Mesodermal cell (in vitro differentiated cells): ENCODE data around the gene RPS21.

ENCODE experiments used
- H3K27ac ChIP-seq: 2 replicates; pipeline ENCODE4 v1.7.0; 2013; ENCODE audit warnings: mild to moderate bottlenecking, low read depth, low read length, moderate library complexity; ENCODE audit not compliant: severe bottlenecking
- H3K36me3 ChIP-seq: 2 replicates; pipeline ENCODE4 v1.7.1; 2013; ENCODE audit warnings: mild to moderate bottlenecking, low read length, moderate library complexity; ENCODE audit not compliant: control insufficient read depth, insufficient read depth
- H3K4me1 ChIP-seq: one replicate; pipeline ENCODE4 v1.7.1; 2013; ENCODE audit warnings: mild to moderate bottlenecking, low read length; ENCODE audit not compliant: insufficient read depth, control insufficient read depth, poor library complexity, severe bottlenecking
- H3K4me3 ChIP-seq: 2 replicates; pipeline ENCODE4 v1.7.0; 2013; ENCODE audit warnings: low read length, control low read depth, mild to moderate bottlenecking; ENCODE audit not compliant: insufficient read depth, poor library complexity, severe bottlenecking; ENCODE audit errors: extremely low read depth
- H3K9me3 ChIP-seq: 2 replicates; pipeline ENCODE4 v1.7.1; 2013; ENCODE audit warnings: mild to moderate bottlenecking, low read length, moderate library complexity; ENCODE audit not compliant: control insufficient read depth
- WGBS, 2 experiments: methylation state at CpG; one replicate each; pipeline ENCODE4 v1.1.5; 2013; ENCODE audit warnings: missing lambda C conversion rate in 2 of 2; ENCODE audit not compliant: insufficient coverage in 2 of 2; 5-methylcytosine and 5-hydroxymethylcytosine counted together

The RPS21 gene

DNA sequence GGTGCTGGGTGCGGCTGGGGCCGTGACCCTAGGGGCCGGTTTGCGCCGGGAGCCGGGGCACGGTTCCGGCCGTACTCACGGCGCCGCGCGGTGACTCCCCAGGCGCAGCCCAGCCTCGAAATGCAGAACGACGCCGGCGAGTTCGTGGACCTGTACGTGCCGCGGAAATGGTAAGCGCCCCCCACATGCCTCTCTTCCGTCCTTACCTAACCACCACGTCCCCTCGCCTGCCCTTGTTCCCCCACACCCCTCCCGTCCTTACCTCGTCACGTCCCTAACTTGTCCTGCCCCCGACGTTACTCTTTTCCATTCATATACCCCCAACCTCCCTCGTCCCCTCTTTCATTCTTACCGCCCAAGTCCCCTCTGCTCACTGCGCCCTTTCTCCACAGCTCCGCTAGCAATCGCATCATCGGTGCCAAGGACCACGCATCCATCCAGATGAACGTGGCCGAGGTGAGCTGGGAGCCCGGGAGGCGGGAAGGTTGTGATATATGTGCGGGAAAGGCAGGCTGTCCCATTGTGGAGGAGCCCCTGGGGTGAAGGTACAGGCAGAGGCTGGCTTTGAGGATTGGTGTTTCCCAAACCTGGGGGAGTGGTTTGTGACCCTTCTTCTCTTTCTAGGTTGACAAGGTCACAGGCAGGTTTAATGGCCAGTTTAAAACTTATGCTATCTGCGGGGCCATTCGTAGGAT lies 463 bp downstream of the RPS21 start:
- no peaks in the 10 kb centered on the region for H3K9me3 ChIP-seq
- H3K36me3 ChIP-seq: peaks cover 55% of the 10 kb centered on the region
- peaks cover 14% of the 10 kb centered on the region for H3K4me1 ChIP-seq
- H3K27ac ChIP-seq: peak overlapping the region; percentile 18
- peak overlapping the region; percentile 99 for H3K4me3 ChIP-seq
- WGBS, 2 experiments: 4 to 6% methylated on average over 30 to 36 of the region's 47 CpGs

DNA sequence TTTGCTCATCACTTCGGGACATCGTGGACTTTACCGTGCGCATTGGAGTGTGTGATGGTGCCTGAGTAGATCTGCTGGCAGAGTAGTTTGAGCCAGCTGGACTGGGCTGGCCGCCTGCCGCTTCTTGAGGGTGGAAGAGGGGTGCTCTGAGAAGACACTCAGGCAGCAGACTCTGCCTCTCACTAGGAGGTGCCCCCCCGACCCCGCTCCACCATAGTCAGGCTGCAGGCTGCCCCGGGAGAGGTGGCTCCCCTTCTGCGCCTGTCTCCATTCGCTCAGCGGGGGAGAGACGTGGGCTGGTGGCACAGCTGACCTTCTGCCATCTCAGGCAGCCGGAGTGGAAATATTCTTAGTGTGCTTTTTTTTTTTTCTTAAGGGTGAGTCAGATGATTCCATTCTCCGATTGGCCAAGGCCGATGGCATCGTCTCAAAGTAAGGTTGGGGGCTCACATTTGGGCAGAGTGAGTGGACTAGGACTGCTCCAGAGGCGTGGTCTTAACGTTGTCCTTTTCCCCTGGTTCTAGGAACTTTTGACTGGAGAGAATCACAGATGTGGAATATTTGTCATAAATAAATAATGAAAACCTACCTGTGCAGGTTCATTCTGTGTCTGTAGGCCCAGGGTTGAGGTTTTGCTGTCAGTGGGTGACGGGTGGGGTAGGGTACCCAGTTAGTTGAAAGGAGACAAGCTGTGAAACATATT lies 1.2 kb downstream of the RPS21 start:
- Histone ChIP-seq H3K4me1 (peaks cover 14% of the 10 kb centered on the region), H3K4me3 (peak overlapping the region; percentile 99), H3K9me3 (no peaks in the 10 kb centered on the region), H3K27ac (no peak overlapping the region), H3K36me3 (peaks cover 55% of the 10 kb centered on the region)
- WGBS, 2 experiments: 81 to 85% methylated on average over 15 to 17 of the region's 20 CpGs

DNA sequence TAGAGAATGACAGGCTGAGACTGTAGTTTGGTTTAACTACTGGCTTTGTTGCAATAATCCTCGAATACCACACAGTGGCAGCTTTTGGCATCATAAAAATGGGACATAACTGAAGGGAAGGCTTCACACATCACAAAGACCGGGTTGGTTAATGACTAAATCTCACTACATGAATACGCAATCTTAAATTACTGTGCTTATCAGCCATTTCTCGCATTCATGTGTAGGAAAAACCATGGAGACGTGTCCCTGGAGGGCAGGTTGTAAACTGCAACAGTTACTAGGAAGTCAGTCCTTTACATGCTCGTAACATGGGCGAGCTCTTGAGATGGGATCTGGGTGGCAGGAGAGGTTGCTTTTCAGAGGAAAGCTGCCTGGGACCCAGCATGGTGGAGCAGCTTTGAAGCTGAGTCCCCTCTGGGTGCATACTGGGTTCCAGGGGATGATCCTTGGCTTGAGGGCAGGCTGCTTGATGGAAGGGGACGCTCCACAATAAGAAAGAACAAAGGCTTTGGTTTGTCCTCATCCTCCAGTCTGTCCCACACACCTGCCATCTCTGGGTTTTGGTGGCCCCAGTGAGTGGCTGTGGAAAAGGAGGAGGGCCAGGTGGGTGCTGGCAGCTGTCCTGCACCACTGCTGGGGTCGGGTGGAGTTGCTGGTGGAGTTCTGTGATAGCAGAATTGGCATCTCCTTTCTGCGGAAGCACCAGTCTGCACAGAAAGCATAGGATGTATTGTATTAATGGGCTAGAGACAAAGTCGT lies 2.1 kb downstream of the RPS21 start:
- peak overlapping the region; percentile 99 for H3K4me3 ChIP-seq
- H3K36me3 ChIP-seq: peaks cover 55% of the 10 kb centered on the region
- H3K4me1 ChIP-seq: peaks cover 14% of the 10 kb centered on the region
- H3K27ac ChIP-seq: no peak overlapping the region
- H3K9me3 ChIP-seq: no peaks in the 10 kb centered on the region
- WGBS, 2 experiments: 96 to 99% methylated on average over 10 of the region's 11 CpGs

DNA sequence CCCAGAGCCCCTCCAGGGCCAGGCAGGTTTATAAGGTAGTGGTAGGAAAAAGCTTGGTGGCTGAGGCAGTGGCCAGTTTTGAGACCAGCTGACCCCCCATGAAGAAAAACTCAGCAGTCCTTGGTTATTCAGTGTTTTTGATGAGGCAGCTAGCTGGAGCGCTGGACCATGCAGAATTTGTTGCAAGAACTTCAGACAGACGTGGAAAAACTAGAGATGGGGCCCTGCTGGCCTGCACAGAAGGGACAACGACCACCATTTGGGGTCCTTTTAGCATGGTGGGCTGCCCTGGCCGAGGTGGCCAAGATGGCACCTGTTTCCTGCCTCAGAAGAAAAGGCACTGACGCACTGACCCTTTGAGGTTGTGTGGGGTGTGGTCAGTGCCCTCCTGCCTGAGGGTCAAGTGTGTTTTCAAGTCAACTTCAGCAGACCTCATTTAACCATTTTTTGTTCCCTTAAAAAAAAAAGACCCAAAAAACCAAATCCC lies 2.7 kb downstream of the RPS21 start:
- Histone ChIP-seq H3K27ac (no peak overlapping the region), H3K36me3 (peaks cover 51% of the 10 kb centered on the region), H3K4me1 (peaks cover 14% of the 10 kb centered on the region), H3K9me3 (no peaks in the 10 kb centered on the region), H3K4me3 (no peak overlapping the region)
- 96 to 100% methylated on average over 4 of the region's 5 CpGs for WGBS, 2 experiments

DNA sequence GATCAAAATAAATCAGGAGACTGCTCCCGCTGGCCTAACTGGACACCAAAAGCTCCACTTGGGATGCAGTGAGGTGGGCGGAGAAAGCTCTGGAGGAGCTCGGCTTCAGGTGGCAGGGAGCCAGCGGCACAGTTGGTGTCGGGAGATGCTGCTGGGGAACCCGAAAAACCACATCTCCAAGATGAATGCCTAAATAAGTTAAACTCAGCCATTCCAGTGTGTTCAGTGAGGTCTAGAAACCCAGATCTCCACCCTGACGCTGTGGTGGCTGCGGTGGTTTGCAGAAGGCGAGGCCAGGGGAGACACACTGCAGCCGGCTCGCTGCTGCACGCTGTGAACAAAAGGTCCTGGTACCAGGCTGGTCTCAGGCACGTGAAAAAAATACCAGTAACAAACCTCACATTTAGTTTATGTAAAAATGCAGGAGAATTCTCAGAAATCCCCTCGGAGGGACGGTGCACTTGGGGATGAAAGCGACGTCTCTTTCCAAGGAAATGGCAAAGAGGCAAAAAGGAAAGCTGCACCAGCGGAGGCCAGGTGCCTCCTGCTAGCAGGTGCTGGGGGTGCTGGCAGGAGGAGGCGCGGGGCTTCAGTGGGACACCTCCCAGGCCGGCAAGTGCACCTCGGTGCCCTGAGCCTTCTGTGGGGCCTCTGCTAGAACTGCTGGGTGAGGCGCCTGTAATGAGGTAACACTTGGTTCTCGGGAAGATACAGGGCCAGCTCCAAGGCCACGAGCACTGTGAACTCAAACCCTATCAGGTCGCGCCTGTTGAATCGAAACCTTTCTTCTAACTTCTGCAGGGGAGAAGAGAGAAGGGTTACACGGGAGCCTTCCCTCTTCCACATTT lies 3.6 kb downstream of the RPS21 start:
- 94% methylated on average over 20 to 27 of the region's 29 CpGs for WGBS, 2 experiments
- peaks cover 43% of the 10 kb centered on the region for H3K36me3 ChIP-seq

DNA sequence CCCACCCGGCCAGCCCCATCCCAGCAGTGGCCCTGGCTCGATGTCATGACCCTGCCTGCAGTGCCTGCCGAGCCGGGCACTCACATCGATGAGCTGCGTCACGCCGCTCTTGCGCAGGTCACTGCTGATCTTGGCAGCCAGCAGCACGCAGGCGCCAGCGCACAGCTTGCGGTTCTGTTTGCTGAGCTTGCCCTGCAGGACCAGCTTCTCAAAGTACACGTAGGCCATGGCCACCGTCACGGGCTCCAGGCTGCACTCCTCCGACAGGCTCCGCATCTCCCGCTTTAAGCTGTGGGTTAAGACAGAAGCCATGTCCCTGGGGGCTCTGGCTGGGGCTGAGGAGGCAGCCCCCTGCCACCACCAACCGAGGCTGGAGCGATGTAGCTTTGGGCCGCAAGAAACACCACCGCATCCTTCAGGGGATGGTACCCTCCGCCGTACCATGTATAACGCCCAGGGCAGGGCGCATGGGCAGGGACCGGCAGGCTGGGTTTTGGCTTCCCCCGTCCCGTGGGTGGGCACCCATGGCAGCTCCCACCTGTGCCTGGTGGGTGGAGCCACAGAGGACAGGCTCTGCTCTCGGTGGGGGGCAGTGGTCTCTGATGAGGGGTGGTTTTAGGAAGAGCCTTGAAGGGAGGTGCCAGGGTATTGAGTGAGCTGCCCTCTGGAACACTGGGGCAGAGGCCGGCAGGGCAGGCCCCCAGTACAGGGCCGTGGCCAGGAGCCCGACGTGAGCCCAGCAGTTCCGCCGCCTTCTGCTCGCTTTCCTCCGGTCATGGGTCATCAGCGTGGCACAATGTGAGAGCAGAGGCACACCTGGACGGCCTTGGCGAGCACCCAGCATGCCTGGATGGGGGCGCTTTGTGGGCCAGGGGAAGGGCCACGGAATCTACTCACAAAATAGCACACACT lies 4.5 kb downstream of the RPS21 start:
- Histone ChIP-seq H3K27ac (no peak overlapping the region), H3K4me1 (peaks cover 10% of the 10 kb centered on the region), H3K4me3 (no peak overlapping the region), H3K9me3 (no peaks in the 10 kb centered on the region), H3K36me3 (peaks cover 43% of the 10 kb centered on the region)
- 95% methylated on average over 43 to 44 of the region's 44 CpGs for WGBS, 2 experiments

More for the DNA sequence above, 3.6 kb downstream of the RPS21 start:
- no peaks in the 10 kb centered on the region for H3K9me3 ChIP-seq
- H3K4me1 ChIP-seq: peaks cover 10% of the 10 kb centered on the region
- H3K4me3 ChIP-seq: no peak overlapping the region
- H3K27ac ChIP-seq: no peak overlapping the region

DNA sequence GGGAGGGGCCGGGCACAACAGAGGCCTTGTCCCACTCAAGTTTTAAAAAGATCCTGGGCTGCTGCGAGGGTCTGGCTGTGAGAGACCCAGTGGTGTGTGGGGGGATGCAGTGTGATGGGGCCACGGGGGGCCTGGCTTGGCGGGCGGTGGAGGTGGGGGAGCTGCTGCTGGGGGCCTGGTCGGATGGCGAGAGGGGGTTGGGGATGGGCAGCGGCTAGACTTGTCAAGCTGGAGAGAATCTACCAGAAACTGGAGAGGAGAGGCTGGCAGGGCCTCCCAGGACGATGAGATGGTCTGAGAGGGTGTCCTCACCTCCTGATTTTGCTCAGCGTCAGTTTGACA lies 5.1 kb downstream of the RPS21 start:
- Histone ChIP-seq H3K9me3 (no peaks in the 10 kb centered on the region), H3K4me3 (no peak overlapping the region), H3K36me3 (peaks cover 43% of the 10 kb centered on the region), H3K4me1 (peaks cover 10% of the 10 kb centered on the region), H3K27ac (no peak overlapping the region)
- 91 to 97% methylated on average over 4 to 10 of the region's 10 CpGs for WGBS, 2 experiments

DNA sequence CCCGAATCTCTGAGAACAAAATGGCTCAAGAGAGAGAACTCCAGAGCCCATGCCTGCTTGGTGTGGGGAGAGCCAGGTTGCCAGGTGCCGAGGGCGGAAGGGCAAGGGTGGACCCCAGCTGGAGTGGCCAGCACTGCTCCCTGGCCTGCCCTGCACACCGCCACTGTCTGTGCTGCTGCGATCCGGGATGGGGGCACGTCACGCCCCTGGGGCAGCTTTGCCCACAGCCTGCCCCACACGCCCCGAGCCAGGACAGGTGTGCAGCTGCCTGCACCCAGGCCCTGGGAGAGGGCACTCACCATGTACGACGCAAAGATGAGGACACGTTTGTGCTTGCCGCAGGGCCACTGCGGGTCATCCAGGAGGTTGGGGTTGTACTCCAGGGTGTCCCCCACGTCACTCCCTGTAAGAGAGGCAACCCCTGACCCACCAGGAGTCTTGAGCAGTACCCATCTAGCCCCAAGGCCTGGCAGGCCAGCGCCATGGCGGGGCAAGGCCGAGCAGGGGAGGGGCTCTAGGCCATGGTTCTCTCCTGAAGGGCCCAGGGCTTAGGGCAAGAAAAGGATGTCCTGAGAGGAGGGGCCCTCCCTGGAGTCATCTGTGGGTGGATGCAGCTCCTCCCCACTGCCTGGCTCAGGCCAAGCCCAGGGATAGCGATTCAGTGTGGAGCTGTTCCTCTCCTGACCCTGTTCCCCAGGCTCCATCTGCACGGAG lies 5.9 kb downstream of the RPS21 start:
- Histone ChIP-seq H3K27ac (no peak overlapping the region), H3K4me1 (peaks cover 9% of the 10 kb centered on the region), H3K9me3 (no peaks in the 10 kb centered on the region), H3K36me3 (peaks cover 39% of the 10 kb centered on the region), H3K4me3 (no peak overlapping the region)
- WGBS, 2 experiments: 90 to 97% methylated on average over 17 to 20 of the region's 21 CpGs

DNA sequence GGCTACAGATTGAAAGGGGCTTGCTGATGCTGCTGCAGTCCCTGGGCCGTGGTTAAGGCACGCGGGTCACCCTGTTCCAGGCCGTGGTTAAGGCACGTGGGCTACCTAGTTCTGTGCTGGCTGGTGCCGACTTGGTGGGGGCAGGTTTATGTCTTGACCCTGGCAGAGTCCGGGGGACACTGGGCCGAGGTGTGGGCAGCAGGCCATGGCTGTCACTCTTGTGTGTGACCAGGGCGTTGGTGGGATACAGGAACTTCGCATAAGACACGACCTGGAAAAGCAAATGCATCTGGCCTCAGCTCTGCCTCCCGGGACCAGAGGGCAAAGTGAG lies 6.4 kb downstream of the RPS21 start:
- Histone ChIP-seq H3K9me3 (no peaks in the 10 kb centered on the region), H3K4me3 (no peak overlapping the region), H3K4me1 (peaks cover 4% of the 10 kb centered on the region), H3K36me3 (peaks cover 34% of the 10 kb centered on the region), H3K27ac (no peak overlapping the region)
- 91 to 93% methylated on average over 11 to 12 of the region's 12 CpGs for WGBS, 2 experiments
